Stimulated activated CD8-positive, alpha-beta memory T cell treated with anti-CD3 and anti-CD28 coated beads, Interleukin-15, amount 100 ng/mL, for 24 hours (primary cell): ENCODE results near the gene LRRC23.

Experiments
- DNase-seq: peaks from one replicate; pipeline ENCODE4 v3.0.0-alpha.2; 2020; ENCODE audit warnings: low read depth

Gene LRRC23

GRCh38 chr12:6925540-6926279 lies 21.1 kb downstream of the LRRC23 start:
- no peak for DNase-seq

GRCh38 chr12:6927379-6928021 lies 22.9 kb downstream of the LRRC23 start, which contains the start of gene ATN1:
Gene ATN1, plus strand, starts transcription at chr12:6927959. Its CDS starts 6,043 bp downstream, at chr12:6934002.
- no peak for DNase-seq

GRCh38 chr12:6928022-6928702 lies 23.5 kb downstream of the LRRC23 start:
- no peak for DNase-seq

- no peak for DNase-seq
Observed at GRCh38 chr12:6928703-6929407, 24.2 kb downstream of the LRRC23 start.

GRCh38 chr12:6929466-6930452 lies 25.1 kb downstream of the LRRC23 start:
- DNase-seq: no peak

- DNase-seq: no peak
Observed at GRCh38 chr12:6932766-6933165, 28.1 kb downstream of the LRRC23 start.

- no peak for DNase-seq
Observed at GRCh38 chr12:6934110-6934509, 29.5 kb downstream of the LRRC23 start.

- DNase-seq: no peak
Observed at GRCh38 chr12:6935371-6936193, 31.0 kb downstream of the LRRC23 start.

- DNase-seq: no peak
Observed at GRCh38 chr12:6936194-6936635, 31.6 kb downstream of the LRRC23 start.

GRCh38 chr12:6936636-6937480 lies 32.2 kb downstream of the LRRC23 start:
- no peak for DNase-seq

GRCh38 chr12:6937481-6938352 lies 33.1 kb downstream of the LRRC23 start:
- peak; percentile 84 for DNase-seq

GRCh38 chr12:6938353-6939190 lies 34.0 kb downstream of the LRRC23 start:
- no peak for DNase-seq

- no peak for DNase-seq
Observed at GRCh38 chr12:6939191-6939540, 34.5 kb downstream of the LRRC23 start.

GRCh38 chr12:6941267-6941666 lies 36.6 kb downstream of the LRRC23 start:
- no peak for DNase-seq

GRCh38 chr12:6941782-6942181 lies 37.2 kb downstream of the LRRC23 start:
- DNase-seq: no peak

GRCh38 chr12:6942331-6942665 lies 37.7 kb downstream of the LRRC23 start:
- DNase-seq: no peak

GRCh38 chr12:6943389-6943721 lies 38.7 kb downstream of the LRRC23 start:
- DNase-seq: no peak
